HK-2 (cell line): ENCODE results near the gene CDC42EP3.

Source experiments
- DNase-seq: peaks from one replicate; pipeline ENCODE4 v3.0.0-alpha.2; 2018; ENCODE audit not compliant: unreplicated experiment

CDC42EP3 gene

DNA sequence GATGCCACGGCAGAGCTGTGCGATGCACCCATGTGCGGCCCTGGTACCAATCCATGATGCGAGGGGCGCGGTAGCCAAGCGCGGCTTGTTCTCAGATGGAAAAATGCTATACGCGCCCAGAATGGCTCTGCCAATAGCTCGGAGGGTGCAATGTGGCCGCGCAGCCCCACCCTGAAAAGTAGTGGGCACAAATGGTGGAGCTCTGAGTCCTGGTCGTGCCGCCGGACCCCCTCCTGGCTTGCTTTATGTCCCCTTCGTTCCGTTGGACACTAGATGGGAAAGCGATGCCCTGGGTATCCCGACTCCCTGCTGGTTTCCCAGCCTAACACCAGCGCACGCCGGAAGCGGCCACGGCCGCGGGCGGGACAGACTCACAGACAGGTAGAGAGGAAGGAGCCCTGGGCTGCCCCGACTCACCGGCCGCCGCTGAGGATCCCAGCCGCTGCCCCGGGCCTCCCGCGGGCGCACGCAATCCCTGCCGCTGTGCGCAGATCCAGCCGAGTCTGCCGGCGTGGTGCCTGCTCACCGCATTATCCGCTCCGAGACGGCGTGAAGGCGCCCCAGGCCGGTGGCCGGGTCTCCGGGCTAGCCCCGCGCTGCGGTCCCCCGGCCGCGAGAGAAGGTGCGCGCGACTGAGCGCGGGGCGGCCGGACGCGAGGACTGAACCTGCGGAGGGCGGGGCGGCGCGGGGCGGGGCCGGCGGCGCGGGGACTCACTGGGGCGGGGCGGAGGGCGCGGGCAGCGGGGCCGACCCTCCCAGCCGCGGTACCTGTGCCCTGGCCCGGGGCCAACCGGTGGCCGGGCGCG lies at the start of gene CDC42EP3:
Gene CDC42EP3 (minus strand): TSS at position 634 of the 807 bp plus-strand sequence. CDS start 25,055 bp downstream, outside the sequence.
- peak; percentile 74 for DNase-seq

- no peak for DNase-seq
Observed at GRCh38 chr2:37721201-37721560, 49.7 kb upstream of the CDC42EP3 start.

DNA sequence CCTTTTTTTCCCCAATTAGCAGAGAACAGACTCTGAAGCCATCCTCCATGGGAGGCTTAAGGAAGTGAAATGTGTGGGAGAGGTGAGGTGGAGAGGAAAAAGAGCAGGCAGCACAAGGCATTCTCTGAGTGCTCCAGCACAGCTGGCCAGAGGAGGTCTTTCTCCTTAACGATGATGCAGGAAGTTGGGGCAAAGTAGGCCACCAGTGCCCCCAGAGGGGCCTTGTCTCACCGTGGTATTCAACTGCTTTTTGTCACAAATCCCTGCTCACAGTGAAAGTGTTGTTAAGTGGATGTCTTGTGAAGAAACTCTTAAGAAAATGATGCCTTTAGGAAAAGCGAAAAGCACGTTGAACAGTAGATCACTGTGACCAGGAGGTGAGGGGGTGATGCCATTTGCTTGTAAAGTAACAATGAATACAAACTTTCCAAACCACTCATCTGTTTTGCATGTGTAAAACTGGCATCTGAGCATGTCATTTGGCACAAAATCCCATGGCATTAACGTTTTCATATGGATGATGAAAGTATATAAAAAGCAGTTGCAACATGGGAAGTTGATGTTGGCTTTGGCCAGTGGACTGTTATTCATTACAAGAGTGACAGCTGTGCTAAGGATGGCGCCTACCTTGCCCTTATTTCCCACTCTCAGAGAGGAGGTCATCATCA lies 49.2 kb upstream of the CDC42EP3 start:
- DNase-seq: no peak

DNA sequence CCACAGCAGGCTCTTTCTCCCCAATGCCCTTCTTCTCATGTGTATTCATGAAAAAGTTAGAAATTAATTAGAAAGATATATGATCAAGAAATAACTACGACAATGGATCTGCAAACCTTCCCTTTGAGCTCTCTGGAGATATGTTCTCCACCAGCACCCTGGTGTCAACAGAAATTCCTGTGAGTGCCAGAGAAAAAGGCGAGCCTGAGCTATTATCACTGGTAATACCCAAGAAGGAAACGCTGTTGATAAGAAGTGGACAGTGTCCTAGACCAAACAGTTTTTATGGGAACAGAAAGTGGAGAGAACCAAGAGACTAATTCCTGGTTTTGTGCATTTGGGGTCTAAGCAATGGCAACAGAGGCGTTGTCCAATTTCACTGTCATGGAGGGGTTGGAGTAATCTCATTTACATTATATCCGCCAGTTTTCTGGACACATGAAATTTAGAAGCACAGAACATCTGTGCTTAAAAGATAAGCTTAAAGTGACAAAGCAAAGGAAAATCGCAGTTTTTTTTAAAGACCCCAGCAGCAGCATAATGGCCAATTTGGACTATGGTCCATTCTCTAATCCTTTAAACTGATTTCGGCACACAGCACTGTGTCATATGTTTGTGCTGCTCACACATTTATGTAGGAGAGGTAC lies 47.2 kb upstream of the CDC42EP3 start:
- no peak for DNase-seq

DNA sequence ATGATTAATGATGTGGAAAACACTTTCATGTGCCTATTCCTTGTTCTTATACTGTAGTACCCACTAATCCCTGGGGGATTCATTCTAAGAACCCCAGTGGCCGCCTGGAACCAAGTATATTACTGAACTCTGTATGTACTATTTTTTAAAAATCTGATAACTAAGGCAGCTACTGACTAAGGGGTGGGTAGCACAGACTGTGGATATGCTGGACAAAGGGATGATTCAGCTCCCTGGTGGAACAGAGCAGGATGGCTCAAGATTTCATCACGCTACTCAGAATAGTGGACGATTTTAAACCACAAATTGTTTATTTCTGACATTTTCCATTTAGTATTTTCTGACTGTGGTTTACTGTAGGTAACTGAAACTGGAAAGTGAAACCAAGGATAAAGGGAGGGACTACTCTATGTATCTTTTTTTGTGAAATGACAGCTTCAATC lies 41.8 kb upstream of the CDC42EP3 start:
- DNase-seq: peak; percentile 30

- DNase-seq: no peak
Observed at GRCh38 chr2:37711831-37712230, 40.4 kb upstream of the CDC42EP3 start.

DNA sequence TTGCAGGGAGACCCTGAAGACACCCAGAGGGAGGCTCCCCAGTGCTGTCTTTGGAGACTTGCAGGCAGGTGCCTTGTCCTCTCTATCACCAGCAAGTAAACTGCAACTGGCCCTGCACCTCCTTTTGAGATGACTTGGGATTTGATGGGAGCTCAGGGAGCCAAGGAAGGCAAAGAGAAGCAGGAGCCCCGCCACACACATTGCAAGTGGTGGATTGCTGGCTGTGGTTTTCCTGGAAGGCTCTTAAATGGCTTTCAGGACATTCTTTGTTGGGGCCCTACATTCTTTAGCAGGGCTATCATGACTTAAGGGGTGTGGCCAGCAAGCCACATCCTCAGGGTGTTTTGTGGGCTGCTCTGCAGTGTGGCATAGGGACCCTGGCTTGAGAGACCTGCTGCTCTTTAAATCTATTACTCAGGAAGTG lies 39.9 kb upstream of the CDC42EP3 start:
- DNase-seq: peak; percentile 80

DNA sequence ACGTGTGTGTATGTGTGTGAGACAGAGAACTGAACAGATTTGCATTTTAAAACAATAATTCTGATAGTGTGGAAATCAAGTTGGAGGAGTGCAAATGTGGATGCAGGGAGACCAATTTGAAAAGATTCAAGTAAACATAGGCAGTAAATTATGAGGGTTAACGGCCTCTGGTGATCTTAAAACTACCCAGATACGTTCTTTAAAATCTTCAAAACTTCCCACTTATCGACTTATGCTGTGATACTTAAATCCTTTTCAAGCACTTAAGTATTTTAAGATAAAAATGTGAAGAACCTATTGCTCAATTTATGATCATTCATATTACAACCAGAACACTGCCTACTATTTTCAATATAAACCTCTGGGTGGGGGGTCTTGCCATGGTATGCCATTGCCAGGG lies 37.7 kb upstream of the CDC42EP3 start:
- DNase-seq: no peak

DNA sequence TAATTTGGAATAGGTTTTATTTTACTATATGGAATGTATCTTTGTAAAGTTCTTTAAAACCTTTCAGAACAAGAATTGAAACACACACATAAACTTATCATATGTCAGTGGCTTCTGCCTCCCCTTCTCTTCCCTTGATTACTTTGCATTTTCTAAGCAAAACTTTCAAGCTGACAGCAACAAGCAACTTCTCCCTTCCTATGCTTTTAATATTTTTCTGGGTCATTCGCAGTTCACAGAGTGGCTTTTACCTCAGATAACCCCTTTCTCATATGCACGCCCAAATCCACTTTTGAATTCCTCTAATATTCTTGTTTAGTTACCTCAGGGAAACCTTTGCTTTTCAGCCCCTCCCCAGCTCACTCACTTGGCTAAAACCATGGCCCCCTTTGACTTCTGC lies 36.7 kb upstream of the CDC42EP3 start:
- DNase-seq: no peak

GRCh38 chr2:37707393-37707792 lies 36.0 kb upstream of the CDC42EP3 start:
- no peak for DNase-seq

GRCh38 chr2:37706334-37707183 lies 35.1 kb upstream of the CDC42EP3 start:
- no peak for DNase-seq

DNA sequence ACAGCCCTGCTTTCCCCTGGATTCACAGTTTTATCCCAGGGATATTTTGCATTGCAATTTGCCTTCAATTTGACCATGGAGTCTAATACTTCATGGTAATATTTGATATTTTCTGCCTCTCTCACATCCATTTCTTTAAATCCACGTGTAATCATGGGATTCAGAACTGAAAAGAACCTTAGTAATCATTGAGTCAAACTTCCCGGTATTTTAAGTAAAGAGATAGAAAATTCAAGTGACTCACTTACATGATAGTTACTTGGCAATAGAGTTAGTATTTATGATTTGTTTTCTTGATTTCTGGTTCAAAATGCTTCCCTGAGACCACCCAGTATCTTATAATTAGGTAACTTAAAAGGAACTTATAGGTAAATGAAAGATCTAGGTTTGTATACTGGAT lies 33.7 kb upstream of the CDC42EP3 start:
- DNase-seq: no peak

DNA sequence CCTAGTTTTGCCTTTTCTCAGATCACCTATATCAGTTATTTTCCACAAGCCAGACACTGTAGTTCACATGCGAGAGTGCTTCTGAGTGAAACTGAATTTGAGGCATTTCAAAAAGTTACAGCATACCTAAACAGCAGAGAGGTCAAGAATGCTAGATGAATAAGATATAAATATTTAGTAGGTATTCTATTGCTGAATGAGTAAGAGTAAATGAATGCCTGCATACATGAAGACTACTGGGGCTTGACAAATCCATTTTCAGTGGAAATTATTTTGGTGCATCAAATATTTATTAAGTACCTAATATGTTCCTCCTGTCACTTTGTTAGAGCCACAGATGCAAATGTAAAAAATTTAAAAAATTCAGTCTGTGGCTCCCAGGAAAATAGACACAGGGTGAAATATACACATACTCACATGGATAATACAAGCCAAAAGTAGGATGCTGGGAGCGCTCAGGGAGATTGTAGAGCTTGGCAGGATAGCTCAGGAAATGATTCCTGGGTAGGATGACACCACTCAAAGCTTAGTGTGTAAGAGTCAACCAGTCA lies 27.6 kb upstream of the CDC42EP3 start:
- peak; percentile 41 for DNase-seq

DNA sequence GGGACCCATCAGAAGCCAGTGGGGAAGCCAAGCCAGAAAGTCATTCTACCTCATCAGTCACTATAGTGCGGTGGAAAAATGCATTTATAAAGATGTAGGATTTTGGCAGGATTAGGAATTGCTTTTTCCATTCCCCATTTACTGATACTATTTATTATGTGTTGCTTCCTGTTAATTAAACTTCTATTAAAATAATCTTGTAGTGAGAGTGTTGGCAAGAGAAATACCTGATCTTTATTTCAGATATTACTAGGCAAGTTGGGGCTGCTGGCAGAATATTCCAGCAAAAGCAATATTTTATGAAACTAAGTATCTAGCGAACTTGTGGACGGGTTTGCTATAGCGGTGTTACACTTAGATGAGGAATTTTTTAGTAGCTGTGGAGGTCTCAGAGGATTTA lies 23.9 kb upstream of the CDC42EP3 start:
- DNase-seq: no peak

DNA sequence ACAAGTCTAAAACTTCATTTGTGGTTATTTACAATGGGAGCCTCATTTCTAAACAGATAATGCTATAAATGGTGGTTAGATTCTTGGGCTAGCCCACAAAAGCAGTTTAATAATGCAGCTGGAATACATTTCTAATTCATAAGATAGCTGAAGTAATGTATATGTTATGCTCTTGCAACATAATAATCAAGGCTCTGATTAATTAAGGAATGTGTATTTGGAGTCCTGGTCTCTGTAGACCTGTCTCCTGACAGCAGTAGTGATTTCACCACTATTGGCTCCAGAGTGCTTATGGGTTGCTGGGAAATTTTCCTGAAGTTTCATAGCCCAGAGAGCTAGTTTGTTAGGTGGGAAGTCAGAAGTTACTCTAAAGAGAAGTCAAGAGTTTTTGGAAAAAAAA lies 21.3 kb upstream of the CDC42EP3 start:
- no peak for DNase-seq

DNA sequence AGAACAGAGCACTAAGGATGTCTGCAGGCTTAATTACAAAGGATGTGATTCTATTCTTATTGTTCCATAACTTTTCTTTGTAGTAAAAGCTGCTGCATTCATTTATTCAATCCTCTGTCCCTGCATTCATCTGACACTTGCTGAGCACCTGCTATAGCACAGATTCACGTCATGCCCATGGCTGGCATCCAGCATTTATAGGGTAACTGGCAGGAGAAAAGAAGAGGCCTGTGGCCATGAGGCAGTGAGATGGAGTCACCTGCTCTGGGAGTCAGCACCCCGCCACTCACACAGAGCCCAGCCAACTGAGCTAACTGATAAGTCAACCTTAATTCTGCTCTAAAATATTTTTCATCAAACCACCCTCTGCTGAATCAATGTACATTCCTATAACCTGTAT lies 18.3 kb upstream of the CDC42EP3 start:
- no peak for DNase-seq

DNA sequence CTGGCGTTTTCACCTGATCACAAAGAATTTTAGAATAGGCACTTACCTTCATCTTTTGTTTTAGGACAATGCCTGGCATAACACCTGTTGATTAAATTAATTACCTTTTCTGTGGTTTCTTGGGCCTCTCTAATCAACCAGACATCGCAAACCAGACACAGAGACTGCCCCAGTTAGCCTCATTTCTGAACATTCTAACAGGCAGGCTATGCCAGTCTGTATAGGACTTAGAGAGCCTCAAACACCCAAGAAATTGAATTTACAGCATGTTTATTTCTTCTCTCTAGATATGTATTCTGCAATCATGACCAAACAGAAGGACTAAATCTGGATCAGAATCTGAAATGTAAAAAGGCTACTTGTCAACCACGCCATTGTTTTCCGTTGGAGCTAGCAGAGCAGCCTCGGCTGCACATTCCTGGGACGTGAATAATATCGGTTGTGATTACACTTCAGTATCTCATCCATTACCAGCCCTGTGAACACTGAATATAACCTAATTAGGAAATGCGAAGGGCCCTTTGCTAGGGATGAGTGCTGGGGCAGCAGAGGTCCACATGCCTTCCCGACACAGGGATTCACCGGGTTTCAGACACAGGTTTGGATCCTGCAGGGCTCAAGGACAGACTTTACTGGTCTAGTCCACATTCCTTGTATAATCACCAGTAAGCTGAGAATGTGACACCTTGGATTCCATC lies 17.5 kb upstream of the CDC42EP3 start:
- DNase-seq: peak; percentile 73

- no peak for DNase-seq
Observed at GRCh38 chr2:37686792-37687526, 15.5 kb upstream of the CDC42EP3 start.

DNA sequence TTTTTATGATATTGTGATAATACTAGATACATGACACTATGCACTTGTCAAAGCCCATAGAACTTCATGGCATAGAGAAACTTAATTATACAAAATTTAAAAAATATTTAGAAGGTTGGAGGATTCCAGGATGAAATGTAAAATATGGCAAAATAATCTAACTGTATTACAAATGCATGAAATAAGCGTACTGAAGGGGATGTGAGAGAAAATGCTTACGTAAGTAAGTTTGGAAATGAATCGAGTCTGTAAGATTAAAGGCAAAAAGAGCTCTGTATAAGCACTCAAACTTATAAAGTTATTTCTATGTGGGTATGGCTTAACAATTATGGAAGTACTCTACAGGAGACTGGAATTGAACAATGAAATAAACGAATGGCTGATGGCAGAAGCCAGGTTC lies 13.4 kb upstream of the CDC42EP3 start:
- DNase-seq: no peak
